Ovary (tissue), 3 donors: ENCODE measurements around the gene PHEX.

ENCODE experiments used
- EP300 ChIP-seq: sonication (generic); formaldehyde crosslinking; IDR thresholded peaks from one replicate; pipeline ENCODE4 v1.6.1; 2017; ENCODE audit warnings: antibody characterized with exemption
- POLR2A ChIP-seq: fragments of 450-650 bp; IDR thresholded peaks from one replicate; pipeline ENCODE4 v1.6.1; 2017; ENCODE audit warnings: antibody characterized with exemption, mild to moderate bottlenecking, moderate library complexity
- TF ChIP-seq, protein P1 (sequence below), 3 donors: fragments of 450-650 bp in 2 of 3; fragments of 200-600 bp in 1 of 3; IDR thresholded peaks; one replicate each; pipeline versions ENCODE4 v1.5.1 to v1.8.0; 2016 to 2022; ENCODE audit warnings: antibody characterized with exemption in 3 of 3, mild to moderate bottlenecking in 1 of 3
- donor health status: DM: no; HTN: no; CAD: no.

- TF ChIP-seq POLR2A (no peak), EP300 (no peak)
- TF ChIP-seq, protein P1, sequence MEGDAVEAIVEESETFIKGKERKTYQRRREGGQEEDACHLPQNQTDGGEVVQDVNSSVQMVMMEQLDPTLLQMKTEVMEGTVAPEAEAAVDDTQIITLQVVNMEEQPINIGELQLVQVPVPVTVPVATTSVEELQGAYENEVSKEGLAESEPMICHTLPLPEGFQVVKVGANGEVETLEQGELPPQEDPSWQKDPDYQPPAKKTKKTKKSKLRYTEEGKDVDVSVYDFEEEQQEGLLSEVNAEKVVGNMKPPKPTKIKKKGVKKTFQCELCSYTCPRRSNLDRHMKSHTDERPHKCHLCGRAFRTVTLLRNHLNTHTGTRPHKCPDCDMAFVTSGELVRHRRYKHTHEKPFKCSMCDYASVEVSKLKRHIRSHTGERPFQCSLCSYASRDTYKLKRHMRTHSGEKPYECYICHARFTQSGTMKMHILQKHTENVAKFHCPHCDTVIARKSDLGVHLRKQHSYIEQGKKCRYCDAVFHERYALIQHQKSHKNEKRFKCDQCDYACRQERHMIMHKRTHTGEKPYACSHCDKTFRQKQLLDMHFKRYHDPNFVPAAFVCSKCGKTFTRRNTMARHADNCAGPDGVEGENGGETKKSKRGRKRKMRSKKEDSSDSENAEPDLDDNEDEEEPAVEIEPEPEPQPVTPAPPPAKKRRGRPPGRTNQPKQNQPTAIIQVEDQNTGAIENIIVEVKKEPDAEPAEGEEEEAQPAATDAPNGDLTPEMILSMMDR (IDR thresholded peaks at IDR 0.05): no peak
These were observed 63.2 kb downstream of the PHEX start for GRCh38 chrX:22095286-22095685.
